ENCODE results near the gene KIF5B.

- no peak for TF ChIP-seq CTCF (conservative IDR thresholded peaks at IDR 0.05; ENCODE audit: low read depth, low read length)
- no peak for TF ChIP-seq EZH2 (IDR thresholded peaks at IDR 0.05; ENCODE audit: borderline replicate concordance, low read depth, low read length, poor library complexity, severe bottlenecking)
Measured at GRCh38 chr10:32084185-32084851, 28.1 kb upstream of the KIF5B start.
